Measurements from ENCODE around the gene AKAP11.

DNA sequence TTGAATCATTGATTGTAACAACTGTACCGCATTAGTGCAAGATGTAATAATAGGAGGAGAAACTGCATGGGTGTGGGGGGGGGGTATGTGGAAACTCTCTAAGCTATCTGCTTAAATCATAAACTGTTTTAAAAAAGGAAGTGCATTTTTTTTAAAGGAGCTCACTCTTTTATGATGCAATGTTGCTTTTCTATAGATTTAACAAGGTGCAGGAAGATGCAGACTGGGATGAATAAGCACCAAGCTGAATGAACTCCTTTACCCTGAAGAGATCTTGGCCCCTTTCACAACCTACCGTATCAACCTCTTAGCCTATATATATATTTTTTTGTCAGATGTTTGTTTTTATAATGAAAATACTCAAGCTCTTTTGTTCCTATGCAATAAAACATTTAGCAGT is 95.9 kb downstream of the AKAP11 start:
- TF ChIP-seq POLR2A (IDR thresholded peaks at IDR 0.05) (no peak), POLR2AphosphoS5 (IDR thresholded peaks at IDR 0.05) (no peak)

All from breast epithelium (tissue), 3 donors.